ENCODE measurements around the gene IL23A. TPM values are rescaled to one million over a fixed set of nuclear protein-coding genes. Genes with fewer than 3 reads are reported as not detected.
A peak's percentile ranks its signal among the peaks of the same experiment; 100 is the strongest.

IL23A gene
- total and polyA plus RNA-seq, 2 of the 13 experiments (the other 11 are each of a cell fraction or from before 2014, with no cell fraction given): 0.33 to 0.35 TPM

- TF ChIP-seq ATF3 (CRISPR knock-in tag; IDR thresholded peaks at IDR 0.05) (no peak), ZNF124 (CRISPR knock-in tag; IDR thresholded peaks at IDR 0.05) (peak; percentile 56; the same call in 1 of the 2 replicates), MAX (IDR thresholded peaks at IDR 0.05) (no peak; the same call in 1 of the 2 replicates), BRF2 (CRISPR knock-in tag; IDR thresholded peaks at IDR 0.05) (no peak), ZFP36 (IDR thresholded peaks at IDR 0.05; ENCODE audit: borderline replicate concordance, low read depth, low read length, partially characterized antibody) (no peak), GATAD1 (CRISPR knock-in tag; IDR thresholded peaks at IDR 0.05) (0 out of 2 replicates have a peak, but pooled peaks have one; percentile 47), ZXDC (CRISPR knock-in tag; IDR thresholded peaks at IDR 0.05) (no peak), ZMYM2 (CRISPR knock-in tag; IDR thresholded peaks at IDR 0.05) (no peak), ZBTB33 (CRISPR knock-in tag; IDR thresholded peaks at IDR 0.05) (no peak), ZNF33A (CRISPR knock-in tag; IDR thresholded peaks at IDR 0.05; ENCODE audit: borderline replicate concordance) (no peak), UBTF (CRISPR knock-in tag; IDR thresholded peaks at IDR 0.05) (no peak), ZNF83 (CRISPR knock-in tag; IDR thresholded peaks at IDR 0.05; ENCODE audit: borderline replicate concordance) (no peak), STAG1 (CRISPR knock-in tag; IDR thresholded peaks at IDR 0.05) (peak; percentile 16; the same call in 1 of the 2 replicates), ZNF781 (CRISPR knock-in tag; IDR thresholded peaks at IDR 0.05; ENCODE audit: borderline replicate concordance, not compliant biosample characterization) (no peak), CBX2 (IDR thresholded peaks at IDR 0.05; ENCODE audit: low read depth, low read length) (no peak), CBX2 (CRISPR knock-in tag; IDR thresholded peaks at IDR 0.05; ENCODE audit: low read depth) (no peak), KLF9 (CRISPR knock-in tag; IDR thresholded peaks at IDR 0.05; ENCODE audit: low read depth) (no peak), FOXA3 (CRISPR knock-in tag; IDR thresholded peaks at IDR 0.05) (peak; percentile 87), CBX5 (CRISPR knock-in tag; IDR thresholded peaks at IDR 0.05; ENCODE audit: borderline replicate concordance) (no peak), PHF21A (CRISPR knock-in tag; IDR thresholded peaks at IDR 0.05) (peak; percentile 83)
These were observed 23.7 kb downstream of the IL23A start, which contains the start of gene APOF (continued) for GRCh38 chr12:56362130-56363059.

Data from HepG2 (cell line).